ENCODE measurements around the gene TRIM24. TPM values are rescaled to one million over a fixed set of nuclear protein-coding genes. Genes with fewer than 3 reads are reported as not detected.

Gene TRIM24
- total and polyA plus RNA-seq, 4 donors = 7.0 to 33.0 (median 17.4) TPM

GRCh38 chr7:138570715-138571114 is 110.7 kb downstream of the TRIM24 start:
- H3K27me3 ChIP-seq (ENCODE audit: control insufficient read depth in 3 of 3, insufficient read depth in 3 of 3, low read length in 2 of 3) = no peaks in the 10 kb centered on the region
- DNase-seq (no peak), ATAC-seq (ENCODE audit: insufficient read depth, low FRiP score) (no peak)
- H3K36me3 ChIP-seq (ENCODE audit: control insufficient read depth in 4 of 4, insufficient read depth in 4 of 4, low read length in 4 of 4) = peaks cover 14 to 42% (median 25%) of the 10 kb centered on the region in 4 donors
- H3K4me1 ChIP-seq (ENCODE audit: control insufficient read depth in 5 of 5, insufficient read depth in 5 of 5, low read length in 5 of 5) = no peaks in the 10 kb centered on the region
- no peak overlapping the region for H3K27ac ChIP-seq (ENCODE audit: low read depth in 1 of 2, low read length in 1 of 2)
- H3K9ac ChIP-seq (ENCODE audit: insufficient read depth in 1 of 2, low read length in 2 of 2) = no peak overlapping the region
- peaks cover 4 to 5% (median 4%) of the 10 kb centered on the region in 4 donors for H3K9me3 ChIP-seq (ENCODE audit: control insufficient read depth in 4 of 4, insufficient read depth in 3 of 4, low read length in 3 of 4)
- WGBS, 2 donors = 98% methylated on average over 4 of the region's 4 CpGs
- no peak for TF ChIP-seq CTCF (IDR thresholded peaks at IDR 0.05; ENCODE audit: control extremely low read depth, extremely low read depth)
- H3K4me3 ChIP-seq = no peak overlapping the region

GRCh38 chr7:138573741-138574140 is 113.7 kb downstream of the TRIM24 start:
- TF ChIP-seq CTCF (IDR thresholded peaks at IDR 0.05; ENCODE audit: control extremely low read depth, extremely low read depth) = no peak
- 84 to 97% methylated on average over 4 of the region's 4 CpGs for WGBS, 2 donors
- ATAC-seq (ENCODE audit: insufficient read depth, low FRiP score) (no peak), DNase-seq (no peak)
- Histone ChIP-seq H3K4me1 (ENCODE audit: control insufficient read depth in 5 of 5, insufficient read depth in 5 of 5, low read length in 5 of 5) (no peaks in the 10 kb centered on the region), H3K9me3 (ENCODE audit: control insufficient read depth in 4 of 4, insufficient read depth in 3 of 4, low read length in 3 of 4) (no peaks in the 10 kb centered on the region), H3K9ac (ENCODE audit: insufficient read depth in 1 of 2, low read length in 2 of 2) (no peak overlapping the region), H3K4me3 (no peak overlapping the region), H3K36me3 (ENCODE audit: control insufficient read depth in 4 of 4, insufficient read depth in 4 of 4, low read length in 4 of 4) (peaks cover 8 to 22% (median 19%) of the 10 kb centered on the region in 4 donors), H3K27me3 (ENCODE audit: control insufficient read depth in 3 of 3, insufficient read depth in 3 of 3, low read length in 2 of 3) (no peaks in the 10 kb centered on the region), H3K27ac (ENCODE audit: low read depth in 1 of 2, low read length in 1 of 2) (no peak overlapping the region)

- Histone ChIP-seq H3K4me3 (no peak overlapping the region), H3K27me3 (ENCODE audit: control insufficient read depth in 3 of 3, insufficient read depth in 3 of 3, low read length in 2 of 3) (no peaks in the 10 kb centered on the region), H3K36me3 (ENCODE audit: control insufficient read depth in 4 of 4, insufficient read depth in 4 of 4, low read length in 4 of 4) (peaks cover 7 to 28% (median 15%) of the 10 kb centered on the region in 4 donors), H3K27ac (ENCODE audit: low read depth in 1 of 2, low read length in 1 of 2) (no peak overlapping the region), H3K9me3 (ENCODE audit: control insufficient read depth in 4 of 4, insufficient read depth in 3 of 4, low read length in 3 of 4) (no peaks in the 10 kb centered on the region), H3K9ac (ENCODE audit: insufficient read depth in 1 of 2, low read length in 2 of 2) (no peak overlapping the region), H3K4me1 (ENCODE audit: control insufficient read depth in 5 of 5, insufficient read depth in 5 of 5, low read length in 5 of 5) (no peaks in the 10 kb centered on the region)
- no peak for TF ChIP-seq CTCF (IDR thresholded peaks at IDR 0.05; ENCODE audit: control extremely low read depth, extremely low read depth)
- DNase-seq (no peak), ATAC-seq (ENCODE audit: insufficient read depth, low FRiP score) (no peak)
- 95 to 97% methylated on average over 5 of the region's 5 CpGs for WGBS, 2 donors
Measured at GRCh38 chr7:138575897-138576428, 115.9 kb downstream of the TRIM24 start.

GRCh38 chr7:138579136-138579535 is 119.1 kb downstream of the TRIM24 start:
- DNase-seq (no peak), ATAC-seq (ENCODE audit: insufficient read depth, low FRiP score) (no peak)
- 95 to 100% methylated on average over 1 of the region's 1 CpG for WGBS, 2 donors
- H3K9me3 ChIP-seq (ENCODE audit: control insufficient read depth in 4 of 4, insufficient read depth in 3 of 4, low read length in 3 of 4) = no peaks in the 10 kb centered on the region
- no peak overlapping the region for H3K4me3 ChIP-seq
- no peaks in the 10 kb centered on the region for H3K27me3 ChIP-seq (ENCODE audit: control insufficient read depth in 3 of 3, insufficient read depth in 3 of 3, low read length in 2 of 3)
- H3K4me1 ChIP-seq (ENCODE audit: control insufficient read depth in 5 of 5, insufficient read depth in 5 of 5, low read length in 5 of 5) = no peaks in the 10 kb centered on the region
- no peak for TF ChIP-seq CTCF (IDR thresholded peaks at IDR 0.05; ENCODE audit: control extremely low read depth, extremely low read depth)
- H3K36me3 ChIP-seq (ENCODE audit: control insufficient read depth in 4 of 4, insufficient read depth in 4 of 4, low read length in 4 of 4) = peaks cover 5 to 27% (median 8%) of the 10 kb centered on the region in 4 donors
- H3K9ac ChIP-seq (ENCODE audit: insufficient read depth in 1 of 2, low read length in 2 of 2) = no peak overlapping the region
- no peak overlapping the region for H3K27ac ChIP-seq (ENCODE audit: low read depth in 1 of 2, low read length in 1 of 2)
